GM19099 (cell line): ENCODE measurements around the gene BPIFA1.

ENCODE experiments used
- POLR2A ChIP-seq: IDR thresholded peaks from 3 replicates; pipeline ENCODE4 v1.6.1; 2011; ENCODE audit warnings: low read depth; ENCODE audit not compliant: insufficient read length; ENCODE audit errors: extremely low read depth

Gene BPIFA1

DNA sequence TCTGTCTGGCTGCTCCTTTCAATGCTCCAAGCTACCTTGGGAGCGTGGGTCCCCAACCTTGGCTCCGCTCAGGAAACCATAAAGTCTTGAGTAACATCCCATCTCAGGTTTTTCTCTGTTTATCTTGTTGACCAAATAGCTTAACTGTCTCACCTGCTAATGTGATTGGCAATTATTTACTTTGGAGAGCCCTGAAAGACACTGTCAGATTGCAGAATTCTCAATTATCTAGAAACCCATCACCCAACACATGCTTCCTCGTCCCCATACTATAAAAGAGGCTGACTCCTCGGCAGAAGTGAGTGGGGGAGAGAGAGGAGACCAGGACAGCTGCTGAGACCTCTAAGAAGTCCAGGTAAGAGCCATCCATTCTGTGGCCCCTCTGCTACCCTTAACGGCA lies at the start of gene BPIFA1:
BPIFA1 (plus strand) TSS at position 301 of the 400 bp plus-strand sequence. CDS start 1,716 bp downstream, outside the sequence.
- TF ChIP-seq POLR2A, result no peak

- no peak for TF ChIP-seq POLR2A
Measured at GRCh38 chr20:33187491-33187890, 48.3 kb upstream of the BPIFA1 start.

- TF ChIP-seq POLR2A, result no peak
Measured at GRCh38 chr20:33188421-33188820, 47.4 kb upstream of the BPIFA1 start.

GRCh38 chr20:33191484-33191883 lies 44.3 kb upstream of the BPIFA1 start:
- TF ChIP-seq POLR2A, result no peak

GRCh38 chr20:33191955-33192354 lies 43.8 kb upstream of the BPIFA1 start:
- no peak for TF ChIP-seq POLR2A

DNA sequence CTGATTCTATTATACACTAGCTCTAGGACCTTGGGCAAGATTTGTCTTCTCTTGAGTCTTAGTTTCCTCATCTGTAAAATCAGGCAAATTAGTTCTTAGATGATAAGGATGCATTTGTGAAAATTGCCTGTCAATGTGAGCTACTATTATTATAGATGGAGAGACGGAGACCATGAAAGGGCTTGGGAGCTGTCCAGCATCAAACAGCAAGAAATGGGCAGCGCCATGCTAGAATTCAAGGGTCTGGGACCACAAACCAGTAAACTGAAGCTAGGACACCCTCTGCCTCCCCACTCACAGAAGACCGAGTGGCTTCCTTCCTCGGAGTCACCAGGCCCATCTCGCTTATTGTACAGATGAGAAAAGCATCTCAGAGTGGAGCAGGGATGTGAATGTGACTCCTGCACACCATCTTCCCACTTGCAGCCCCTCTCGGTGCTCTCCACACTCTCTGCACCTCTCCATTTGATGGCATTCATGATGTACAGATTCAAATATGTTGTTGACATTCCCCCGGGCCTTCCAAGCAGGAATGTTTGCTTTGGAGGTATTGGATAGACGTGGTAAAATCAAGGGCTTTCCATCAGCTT lies 42.8 kb upstream of the BPIFA1 start:
- no peak for TF ChIP-seq POLR2A

- no peak for TF ChIP-seq POLR2A
Measured at GRCh38 chr20:33199026-33199425, 36.8 kb upstream of the BPIFA1 start.

GRCh38 chr20:33202451-33202850 lies 33.3 kb upstream of the BPIFA1 start:
- no peak for TF ChIP-seq POLR2A

DNA sequence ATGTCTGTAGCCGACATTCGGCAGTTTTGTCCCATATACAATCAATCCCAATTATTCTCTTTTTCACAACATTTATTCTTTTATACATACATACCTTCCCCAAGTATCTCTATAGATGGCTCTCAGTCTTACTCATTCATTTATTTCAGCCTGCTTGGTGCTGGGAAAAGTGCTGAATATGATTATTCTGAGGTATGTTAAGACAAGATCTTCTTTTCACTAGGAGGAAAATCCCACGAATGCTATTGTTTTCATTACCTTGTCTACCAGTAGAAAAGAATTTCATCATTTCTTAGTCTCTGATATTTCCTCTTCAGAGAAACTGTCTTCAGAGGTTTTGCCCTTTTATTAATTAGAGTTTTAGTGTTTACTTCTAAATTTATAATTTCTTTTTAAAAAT lies 32.4 kb upstream of the BPIFA1 start:
- TF ChIP-seq POLR2A, result no peak

GRCh38 chr20:33209789-33210188 lies 26.0 kb upstream of the BPIFA1 start:
- no peak for TF ChIP-seq POLR2A

GRCh38 chr20:33210371-33210770 lies 25.4 kb upstream of the BPIFA1 start:
- TF ChIP-seq POLR2A, result no peak

DNA sequence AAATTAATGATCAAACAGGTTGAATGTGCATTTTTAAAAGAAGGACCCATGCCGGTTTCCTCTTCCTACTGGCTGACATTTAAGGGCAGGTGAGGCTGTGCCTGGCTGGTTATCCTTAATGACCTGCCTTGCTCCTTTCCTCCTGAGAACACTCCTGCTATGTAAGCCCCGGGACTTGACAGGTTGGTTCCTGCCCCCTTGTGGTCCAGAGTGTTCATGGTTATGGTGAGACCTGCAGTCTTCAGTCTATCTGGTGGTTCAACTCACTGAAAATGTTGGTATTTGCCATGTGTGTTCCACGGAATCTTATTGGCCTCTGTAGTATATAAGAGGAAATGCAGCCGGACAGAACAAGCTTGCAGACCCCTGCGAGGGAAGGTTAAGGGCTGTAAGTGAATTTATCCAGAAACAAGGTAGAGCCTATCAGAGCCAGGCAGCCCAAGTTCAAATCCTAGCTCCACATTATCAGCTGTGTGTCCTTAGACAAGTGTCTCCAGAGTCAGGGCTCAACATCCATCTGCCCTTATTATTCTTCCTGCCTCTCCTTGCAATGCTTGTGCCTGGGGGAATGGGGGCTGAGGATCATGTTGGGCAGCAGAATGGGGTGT lies 23.9 kb upstream of the BPIFA1 start:
- no peak for TF ChIP-seq POLR2A

GRCh38 chr20:33217052-33217451 lies 18.7 kb upstream of the BPIFA1 start, which contains the start of gene BPIFA3:
Gene BPIFA3, plus strand, starts transcription at chr20:33217352. Its CDS starts 185 bp downstream, at chr20:33217537.
- no peak for TF ChIP-seq POLR2A

- TF ChIP-seq POLR2A, result no peak
Measured at GRCh38 chr20:33224399-33224798, 11.4 kb upstream of the BPIFA1 start.

DNA sequence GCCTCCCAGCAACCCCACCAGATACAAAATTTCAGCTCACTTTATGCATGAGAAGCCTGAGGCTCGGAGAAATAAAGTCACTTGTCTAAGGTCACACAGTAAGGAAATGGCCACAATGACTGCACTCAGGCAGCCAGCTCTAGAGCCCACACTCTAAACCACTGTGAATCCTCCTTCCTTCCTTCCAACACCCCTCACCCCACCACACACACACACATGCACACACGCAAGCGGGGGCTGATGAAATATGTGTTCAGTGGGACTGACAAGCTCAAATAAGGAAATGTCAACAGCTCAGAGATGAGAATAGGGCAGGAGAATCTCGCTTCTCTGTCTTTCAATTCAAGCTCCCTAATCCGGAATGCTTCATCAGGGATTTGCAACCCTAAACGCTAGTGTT lies 6.0 kb upstream of the BPIFA1 start:
- no peak for TF ChIP-seq POLR2A

DNA sequence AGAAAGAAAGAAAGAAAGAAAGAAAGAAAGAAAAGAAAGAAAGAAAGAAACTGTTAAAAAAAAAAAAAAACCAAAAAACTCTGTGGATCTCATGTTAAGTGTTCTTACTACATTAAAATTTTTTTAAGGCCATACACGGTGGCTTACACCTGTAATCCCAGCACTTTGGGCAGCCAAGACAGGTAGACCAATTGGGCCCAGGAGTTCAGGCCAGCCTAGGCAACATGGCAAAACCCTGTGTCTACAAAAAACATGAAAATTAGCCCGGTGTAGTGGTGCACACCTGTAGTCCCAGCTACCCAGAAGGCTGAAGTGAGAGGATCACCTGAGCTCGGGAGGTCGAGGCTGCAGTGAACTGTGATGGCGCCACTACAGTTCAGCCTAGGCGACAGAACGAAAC lies 4.6 kb upstream of the BPIFA1 start:
- TF ChIP-seq POLR2A, result no peak
